Body of pancreas (tissue), 4 donors: Measurements from ENCODE around the gene BEAN1.

Experiments
- POLR2A ChIP-seq, 3 donors: fragments of 450-650 bp; IDR thresholded peaks; one replicate each; pipeline ENCODE4 v1.6.1; 2016; ENCODE audit warnings: antibody characterized with exemption in 3 of 3, mild to moderate bottlenecking in 2 of 3
- TF ChIP-seq, protein P1 (sequence below), 7 experiments: fragments of 450-650 bp in 4 of 7; fragments of 200-600 bp in 3 of 7; sonication (generic) in 3 of 7; IDR thresholded peaks; one replicate each; pipeline ENCODE4 v1.5.1; 2016 to 2019; ENCODE audit warnings: antibody characterized with exemption in 7 of 7

DNA sequence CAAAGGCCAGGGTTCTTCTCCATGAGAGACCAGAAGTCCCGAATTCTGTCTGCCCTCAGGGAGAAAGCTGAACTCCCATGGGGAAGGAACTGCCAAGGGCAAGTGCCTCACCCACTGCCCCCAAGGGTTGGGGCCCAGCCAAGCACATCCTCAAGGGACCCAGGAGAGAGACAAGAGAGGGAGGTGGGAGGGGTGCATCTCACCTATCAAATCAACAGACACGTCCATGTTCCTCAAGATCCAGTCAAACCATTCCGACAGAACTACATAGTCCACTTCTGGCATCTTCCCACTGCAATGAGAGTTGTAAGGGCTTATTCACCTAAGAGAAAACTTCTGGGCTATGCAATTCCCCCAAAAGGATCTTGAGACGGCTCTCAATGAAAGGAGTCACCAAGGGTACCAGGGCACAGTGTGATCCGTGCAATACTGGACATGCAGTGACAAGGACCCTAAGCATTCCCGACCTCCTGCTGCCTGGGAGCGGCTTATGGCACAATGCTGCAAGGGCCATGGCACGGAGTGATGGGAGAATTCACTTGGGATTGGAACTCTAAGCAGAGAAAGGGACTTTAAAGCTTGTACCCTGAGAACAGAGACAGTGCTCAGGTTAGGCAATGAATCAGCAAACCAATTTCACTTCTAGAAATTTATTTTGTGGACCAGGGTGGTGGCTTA lies 90.6 kb downstream of the BEAN1 start:
- TF ChIP-seq, protein P1, sequence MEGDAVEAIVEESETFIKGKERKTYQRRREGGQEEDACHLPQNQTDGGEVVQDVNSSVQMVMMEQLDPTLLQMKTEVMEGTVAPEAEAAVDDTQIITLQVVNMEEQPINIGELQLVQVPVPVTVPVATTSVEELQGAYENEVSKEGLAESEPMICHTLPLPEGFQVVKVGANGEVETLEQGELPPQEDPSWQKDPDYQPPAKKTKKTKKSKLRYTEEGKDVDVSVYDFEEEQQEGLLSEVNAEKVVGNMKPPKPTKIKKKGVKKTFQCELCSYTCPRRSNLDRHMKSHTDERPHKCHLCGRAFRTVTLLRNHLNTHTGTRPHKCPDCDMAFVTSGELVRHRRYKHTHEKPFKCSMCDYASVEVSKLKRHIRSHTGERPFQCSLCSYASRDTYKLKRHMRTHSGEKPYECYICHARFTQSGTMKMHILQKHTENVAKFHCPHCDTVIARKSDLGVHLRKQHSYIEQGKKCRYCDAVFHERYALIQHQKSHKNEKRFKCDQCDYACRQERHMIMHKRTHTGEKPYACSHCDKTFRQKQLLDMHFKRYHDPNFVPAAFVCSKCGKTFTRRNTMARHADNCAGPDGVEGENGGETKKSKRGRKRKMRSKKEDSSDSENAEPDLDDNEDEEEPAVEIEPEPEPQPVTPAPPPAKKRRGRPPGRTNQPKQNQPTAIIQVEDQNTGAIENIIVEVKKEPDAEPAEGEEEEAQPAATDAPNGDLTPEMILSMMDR (IDR thresholded peaks at IDR 0.05) = no peak
- no peak for TF ChIP-seq POLR2A (IDR thresholded peaks at IDR 0.05)
